Mesenchymal stem cell (in vitro differentiated cells and primary cell): ENCODE data around the gene POLA1.

ENCODE experiments used
- DNase-seq: peaks from one replicate; pipeline ENCODE4 v3.0.0-alpha.2; 2013
- H2AFZ ChIP-seq: one replicate; pipeline ENCODE4 v1.6.1; 2013; ENCODE audit warnings: low read depth, mild to moderate bottlenecking, control low read depth, inconsistent platforms, low read length, moderate library complexity
- H2AK5ac ChIP-seq: 2 replicates; pipeline ENCODE4 v1.6.1; 2013; ENCODE audit warnings: low read length, moderate library complexity, mild to moderate bottlenecking, inconsistent platforms; ENCODE audit not compliant: severe bottlenecking
- H2BK120ac ChIP-seq: one replicate; pipeline ENCODE4 v1.6.1; 2013; ENCODE audit warnings: low read depth, mild to moderate bottlenecking, inconsistent platforms, low read length, moderate library complexity
- H2BK12ac ChIP-seq, 2 experiments: one replicate each; pipeline ENCODE4 v1.6.1; 2013; ENCODE audit warnings: inconsistent platforms in 2 of 2, low read length in 2 of 2, mild to moderate bottlenecking in 2 of 2, moderate library complexity in 2 of 2, control low read depth in 1 of 2
- H2BK15ac ChIP-seq: one replicate; pipeline ENCODE4 v1.6.1; 2013; ENCODE audit warnings: mild to moderate bottlenecking, low read depth, inconsistent platforms; ENCODE audit not compliant: poor library complexity, severe bottlenecking
- H2BK5ac ChIP-seq: 2 replicates; pipeline ENCODE4 v1.6.1; 2013; ENCODE audit warnings: low read depth, mild to moderate bottlenecking, low read length, control low read depth, inconsistent platforms; ENCODE audit not compliant: poor library complexity, severe bottlenecking
- H3K14ac ChIP-seq, 2 experiments: one replicate each; pipeline ENCODE4 v1.6.1; 2013; ENCODE audit warnings: inconsistent platforms in 2 of 2, low read length in 2 of 2, control low read depth in 1 of 2, mild to moderate bottlenecking in 1 of 2, moderate library complexity in 1 of 2
- H3K18ac ChIP-seq, 2 experiments: one replicate each; pipeline ENCODE4 v1.6.1; 2013; ENCODE audit warnings: inconsistent platforms in 2 of 2, low read length in 2 of 2, control low read depth in 1 of 2, low read depth in 1 of 2, mild to moderate bottlenecking in 1 of 2
- H3K23ac ChIP-seq, 2 experiments: one replicate each; pipeline ENCODE4 v1.6.1; 2013; ENCODE audit warnings: inconsistent platforms in 2 of 2, low read length in 2 of 2, mild to moderate bottlenecking in 2 of 2, moderate library complexity in 2 of 2, control low read depth in 1 of 2
- H3K27ac ChIP-seq: 2 replicates; pipeline ENCODE4 v1.5.1; 2013; ENCODE audit warnings: mild to moderate bottlenecking, moderate library complexity, low read length, control low read depth, inconsistent platforms; ENCODE audit not compliant: poor library complexity, severe bottlenecking
- H3K27me3 ChIP-seq, 2 experiments: 2 replicates each; pipeline versions ENCODE4 v1.6.1 to v1.7.0; 2013; ENCODE audit warnings: low read length in 2 of 2, mild to moderate bottlenecking in 2 of 2, moderate library complexity in 2 of 2, control low read depth in 1 of 2, inconsistent platforms in 1 of 2; ENCODE audit not compliant: control insufficient read depth in 1 of 2, insufficient read depth in 1 of 2
- H3K36me3 ChIP-seq, 2 experiments: 2 replicates each; pipeline versions ENCODE4 v1.6.1 to v1.7.0; 2013; ENCODE audit warnings: low read length in 2 of 2, control low read depth in 1 of 2, inconsistent platforms in 1 of 2, low read depth in 1 of 2, mild to moderate bottlenecking in 1 of 2; ENCODE audit not compliant: insufficient read depth in 2 of 2, control insufficient read depth in 1 of 2
- H3K4ac ChIP-seq, 2 experiments: one replicate each; pipeline ENCODE4 v1.6.1; 2013; ENCODE audit warnings: inconsistent platforms in 2 of 2, low read length in 2 of 2, mild to moderate bottlenecking in 2 of 2, moderate library complexity in 2 of 2, control low read depth in 1 of 2, low read depth in 1 of 2
- H3K4me1 ChIP-seq: 2 replicates; pipeline ENCODE4 v1.6.1; 2013; ENCODE audit warnings: low read depth, low read length, control low read depth; ENCODE audit not compliant: control insufficient read depth, insufficient read depth
- H3K4me2 ChIP-seq: 2 replicates; pipeline ENCODE4 v1.6.1; 2013; ENCODE audit warnings: low read length, mild to moderate bottlenecking, inconsistent platforms; ENCODE audit not compliant: poor library complexity, severe bottlenecking
- H3K4me3 ChIP-seq, 2 experiments: 2 replicates each; pipeline versions ENCODE4 v1.5.1 to v1.7.0; 2013; ENCODE audit warnings: low read length in 2 of 2, mild to moderate bottlenecking in 2 of 2, control low read depth in 1 of 2, low read depth in 1 of 2; ENCODE audit not compliant: insufficient read depth in 1 of 2
- H3K79me1 ChIP-seq: replicated peaks from 2 replicates; pipeline ENCODE4 v1.6.1; 2013; ENCODE audit warnings: mild to moderate bottlenecking, control low read depth, low read length, inconsistent platforms; ENCODE audit not compliant: poor library complexity, severe bottlenecking
- H3K9ac ChIP-seq: 2 replicates; pipeline ENCODE4 v1.7.0; 2013; ENCODE audit warnings: mild to moderate bottlenecking, low read length, moderate library complexity
- H3K9me3 ChIP-seq: 2 replicates; pipeline ENCODE4 v1.7.0; 2013; ENCODE audit warnings: mild to moderate bottlenecking, low read length; ENCODE audit not compliant: control insufficient read depth
- H4K8ac ChIP-seq: one replicate; pipeline ENCODE4 v1.6.1; 2013; ENCODE audit warnings: inconsistent platforms, mild to moderate bottlenecking, low read length, moderate library complexity
- H4K91ac ChIP-seq: one replicate; pipeline ENCODE4 v1.6.1; 2013; ENCODE audit warnings: mild to moderate bottlenecking, low read length, inconsistent platforms
- WGBS: methylation state at CpG from one replicate; pipeline ENCODE4 v1.1.7; 2013; ENCODE audit warnings: mixed read lengths; 5-methylcytosine and 5-hydroxymethylcytosine counted together

The POLA1 gene

DNA sequence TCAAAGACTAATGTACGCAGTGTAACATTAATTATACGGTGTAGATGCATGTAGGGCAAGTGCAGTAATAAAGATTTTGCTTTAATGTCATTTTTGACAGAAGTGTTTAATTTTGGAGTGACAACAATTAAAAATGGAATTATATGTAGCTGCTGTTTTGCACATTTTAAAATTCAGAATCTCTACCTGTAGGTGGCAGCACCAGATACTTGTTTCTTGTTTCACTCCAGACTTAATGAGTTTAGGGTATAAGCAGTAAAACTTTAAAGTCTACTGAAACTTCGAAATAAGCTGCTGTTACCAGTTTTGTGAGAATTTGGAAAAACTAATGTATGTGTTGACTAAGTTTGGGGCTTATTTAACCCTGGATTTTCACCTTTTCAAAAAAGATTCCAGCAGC, 144.9 kb downstream of the POLA1 start:
- Histone ChIP-seq H3K36me3 (no peaks in the 10 kb centered on the region), H2BK5ac (no peak overlapping the region), H3K14ac (no peak overlapping the region), H3K18ac (no peak overlapping the region), H2BK120ac (no peak overlapping the region), H3K9ac (no peak overlapping the region), H3K27ac (no peak overlapping the region), H3K79me1 (peaks cover 2% of the 10 kb centered on the region), H3K27me3 (no peaks in the 10 kb centered on the region), H3K4me3 (no peak overlapping the region), H3K9me3 (no peaks in the 10 kb centered on the region), H3K4me1 (no peaks in the 10 kb centered on the region), H3K4me2 (no peak overlapping the region), H3K4ac (no peak overlapping the region), H2AK5ac (no peak overlapping the region), H2AFZ (no peak overlapping the region), H3K23ac (no peak overlapping the region), H2BK12ac (no peak overlapping the region), H2BK15ac (no peak overlapping the region), H4K8ac (no peak overlapping the region), H4K91ac (no peak overlapping the region)
- WGBS = 100% methylated on average over 2 of the region's 3 CpGs
- DNase-seq = peak; percentile 38

DNA sequence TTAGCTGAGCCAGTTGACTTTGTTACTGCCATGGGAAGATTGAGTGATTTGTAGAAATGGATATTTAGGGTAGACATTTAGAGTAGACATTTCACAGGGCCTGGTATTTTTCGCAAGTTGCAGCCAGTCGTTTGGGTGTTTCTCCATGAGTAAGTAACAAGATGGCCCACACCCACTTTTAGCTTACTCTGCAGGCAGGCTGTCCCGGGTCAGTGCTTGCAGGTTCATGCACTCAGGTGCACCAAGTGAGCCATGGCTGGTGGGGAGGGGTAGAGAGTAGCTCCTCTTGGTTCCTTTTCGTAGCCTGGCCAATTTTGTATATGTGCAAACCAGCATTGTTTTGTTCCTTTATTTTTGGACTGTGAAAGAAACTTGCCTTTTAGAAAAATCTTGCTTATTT, 145.6 kb downstream of the POLA1 start:
- DNase-seq = no peak
- Histone ChIP-seq H2BK12ac (no peak overlapping the region), H3K27ac (no peak overlapping the region), H3K27me3 (no peaks in the 10 kb centered on the region), H3K36me3 (no peaks in the 10 kb centered on the region), H3K9ac (no peak overlapping the region), H3K4me3 (no peak overlapping the region), H3K4me2 (no peak overlapping the region), H2AFZ (no peak overlapping the region), H2BK15ac (no peak overlapping the region), H3K18ac (no peak overlapping the region), H3K4ac (no peak overlapping the region), H3K79me1 (peaks cover 2% of the 10 kb centered on the region), H3K23ac (no peak overlapping the region), H3K4me1 (no peaks in the 10 kb centered on the region), H2AK5ac (no peak overlapping the region), H2BK5ac (no peak overlapping the region), H4K8ac (no peak overlapping the region), H4K91ac (no peak overlapping the region), H3K9me3 (no peaks in the 10 kb centered on the region), H2BK120ac (no peak overlapping the region), H3K14ac (no peak overlapping the region)
- WGBS = 90% methylated on average over 3 of the region's 4 CpGs

DNA sequence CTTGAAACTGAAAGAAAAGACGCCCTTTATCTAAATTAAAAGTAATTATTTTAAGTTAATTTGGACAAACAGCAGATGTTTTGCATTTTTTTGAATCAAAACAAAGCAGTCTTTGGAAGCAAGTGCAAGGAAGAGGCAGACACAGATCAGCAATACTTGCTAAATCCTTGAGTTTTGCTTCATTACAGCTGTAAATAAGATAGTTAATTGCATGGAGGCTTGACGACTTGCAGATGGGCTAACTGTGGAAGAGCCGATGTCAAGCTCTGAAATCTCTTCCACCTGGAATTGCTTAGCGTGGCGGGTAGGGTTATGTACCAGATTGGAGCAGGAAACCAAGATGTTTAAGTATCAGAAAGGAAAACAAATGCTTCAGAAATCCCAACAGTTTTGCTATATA, 148.8 kb downstream of the POLA1 start:
- H2BK15ac ChIP-seq = no peak overlapping the region
- H3K4me3 ChIP-seq = no peak overlapping the region
- no peak overlapping the region for H3K27ac ChIP-seq
- H3K14ac ChIP-seq = no peak overlapping the region
- no peak overlapping the region for H3K23ac ChIP-seq
- H2AK5ac ChIP-seq = no peak overlapping the region
- no peak overlapping the region for H3K9ac ChIP-seq
- H3K4me1 ChIP-seq = no peaks in the 10 kb centered on the region
- no peak overlapping the region for H2BK120ac ChIP-seq
- H4K91ac ChIP-seq = no peak overlapping the region
- H3K36me3 ChIP-seq = no peaks in the 10 kb centered on the region
- no peak overlapping the region for H2AFZ ChIP-seq
- WGBS = 34% methylated on average over 2 of the region's 5 CpGs
- H2BK12ac ChIP-seq = no peak overlapping the region
- H3K79me1 ChIP-seq = peaks cover 2% of the 10 kb centered on the region
- DNase-seq = no peak
- no peak overlapping the region for H3K4ac ChIP-seq
- no peaks in the 10 kb centered on the region for H3K27me3 ChIP-seq
- no peak overlapping the region for H4K8ac ChIP-seq
- no peaks in the 10 kb centered on the region for H3K9me3 ChIP-seq
- H3K4me2 ChIP-seq = no peak overlapping the region
- no peak overlapping the region for H2BK5ac ChIP-seq
- H3K18ac ChIP-seq = no peak overlapping the region

DNA sequence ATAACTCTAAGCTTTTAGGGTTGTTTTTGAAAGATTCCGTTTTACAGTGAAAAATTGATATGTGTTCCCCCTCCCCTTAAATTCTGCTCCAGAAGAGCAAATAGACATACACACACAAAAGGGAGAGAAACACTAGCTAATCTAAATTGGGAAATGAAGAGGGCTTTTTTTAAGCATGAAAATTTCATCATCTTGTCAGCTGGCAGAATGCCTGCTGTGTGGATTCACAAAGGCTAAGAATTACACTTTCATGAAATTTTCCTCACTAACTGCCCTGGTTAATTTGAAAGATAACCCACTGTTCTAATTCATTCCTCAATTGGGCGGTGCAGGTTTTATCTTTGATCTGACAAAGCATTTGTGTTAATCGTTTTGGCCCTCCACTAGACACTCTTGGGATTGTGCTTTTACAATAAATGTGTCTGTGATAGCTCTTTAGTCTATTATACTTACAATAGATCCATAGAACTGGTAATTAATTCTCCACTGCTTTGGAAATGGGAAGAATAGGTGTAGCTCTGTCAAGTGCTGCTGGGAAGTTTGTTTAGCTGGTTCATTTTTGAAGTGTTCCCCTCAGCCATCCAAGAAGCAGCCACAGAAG, 152.9 kb downstream of the POLA1 start:
- H2BK5ac ChIP-seq = no peak overlapping the region
- no CpG with 5 or more reads among the region's 3 CpGs for WGBS
- H3K79me1 ChIP-seq = no peaks in the 10 kb centered on the region
- no peaks in the 10 kb centered on the region for H3K36me3 ChIP-seq
- no peak overlapping the region for H2BK12ac ChIP-seq
- no peak overlapping the region for H4K91ac ChIP-seq
- H3K9ac ChIP-seq = no peak overlapping the region
- no peaks in the 10 kb centered on the region for H3K4me1 ChIP-seq
- no peak overlapping the region for H3K18ac ChIP-seq
- no peak overlapping the region for H2AK5ac ChIP-seq
- peak; percentile 6 for DNase-seq
- no peaks in the 10 kb centered on the region for H3K27me3 ChIP-seq
- no peaks in the 10 kb centered on the region for H3K9me3 ChIP-seq
- no peak overlapping the region for H3K23ac ChIP-seq
- no peak overlapping the region for H2AFZ ChIP-seq
- H3K27ac ChIP-seq = no peak overlapping the region
- no peak overlapping the region for H4K8ac ChIP-seq
- no peak overlapping the region for H3K14ac ChIP-seq
- no peak overlapping the region for H2BK120ac ChIP-seq
- no peak overlapping the region for H2BK15ac ChIP-seq
- H3K4me2 ChIP-seq = no peak overlapping the region
- H3K4ac ChIP-seq = no peak overlapping the region
- no peak overlapping the region for H3K4me3 ChIP-seq
